H9 (cell line): ENCODE results near the gene TXNDC11. TPM values are rescaled to one million over a fixed set of nuclear protein-coding genes. Genes with fewer than 3 reads are reported as not detected.

Source experiments
- DNase-seq: peaks from one replicate; pipeline ENCODE4 v3.0.0-alpha.2; 2017
- H2AFZ ChIP-seq: one replicate; pipeline ENCODE4 v1.6.1; 2013; ENCODE audit warnings: mild to moderate bottlenecking, low read length, control low read depth, moderate library complexity
- H2AK5ac ChIP-seq: 2 replicates; pipeline ENCODE4 v1.6.1; 2013; ENCODE audit warnings: low read length, control low read depth, mixed read lengths; ENCODE audit not compliant: insufficient read length
- H2BK120ac ChIP-seq: one replicate; pipeline ENCODE4 v1.6.1; 2013; ENCODE audit warnings: low read depth, mild to moderate bottlenecking, low read length, control low read depth, inconsistent platforms; ENCODE audit not compliant: poor library complexity, severe bottlenecking
- H2BK12ac ChIP-seq: 2 replicates; pipeline ENCODE4 v1.6.1; 2013; ENCODE audit warnings: low read length, control low read depth, mixed read lengths, low read depth; ENCODE audit not compliant: insufficient read length
- H2BK15ac ChIP-seq: 2 replicates; pipeline ENCODE4 v1.6.1; 2013; ENCODE audit warnings: low read depth, low read length, control low read depth
- H2BK20ac ChIP-seq: one replicate; pipeline ENCODE4 v1.6.1; 2013; ENCODE audit warnings: low read depth, mild to moderate bottlenecking, low read length, control low read depth, inconsistent platforms; ENCODE audit not compliant: poor library complexity, severe bottlenecking
- H2BK5ac ChIP-seq: 2 replicates; pipeline ENCODE4 v1.6.1; 2013; ENCODE audit warnings: low read length, control low read depth, mixed read lengths; ENCODE audit not compliant: insufficient read length
- H3K14ac ChIP-seq: 2 replicates; pipeline ENCODE4 v1.6.1; 2013; ENCODE audit warnings: low read length, control low read depth; ENCODE audit not compliant: insufficient read depth
- H3K18ac ChIP-seq: 2 replicates; pipeline ENCODE4 v1.6.1; 2013; ENCODE audit warnings: low read depth, mild to moderate bottlenecking, mixed read lengths, low read length, control low read depth; ENCODE audit not compliant: insufficient read length
- H3K23ac ChIP-seq: 2 replicates; pipeline ENCODE4 v1.6.1; 2013; ENCODE audit warnings: low read length, control low read depth, mixed read lengths, low read depth; ENCODE audit not compliant: insufficient read length
- H3K23me2 ChIP-seq: 2 replicates; pipeline ENCODE4 v1.6.1; 2013; ENCODE audit warnings: low read depth, mild to moderate bottlenecking, mixed read lengths, low read length, control low read depth; ENCODE audit not compliant: insufficient read length, poor library complexity, severe bottlenecking
- H3K27ac ChIP-seq: 2 replicates; pipeline ENCODE4 v1.5.1; 2013; ENCODE audit warnings: low read length, control low read depth, mixed read lengths, low read depth; ENCODE audit not compliant: insufficient read length
- H3K27me3 ChIP-seq: 2 replicates; pipeline ENCODE4 v1.6.1; 2013; ENCODE audit warnings: low read length, control low read depth, inconsistent platforms; ENCODE audit not compliant: insufficient read depth
- H3K4ac ChIP-seq: 2 replicates; pipeline ENCODE4 v1.6.1; 2013; ENCODE audit warnings: low read depth, mild to moderate bottlenecking, control low read depth, inconsistent platforms, low read length, moderate library complexity
- H3K4me1 ChIP-seq: 2 replicates; pipeline ENCODE4 v1.6.1; 2013; ENCODE audit warnings: low read length, control low read depth, inconsistent platforms; ENCODE audit not compliant: insufficient read depth
- H3K4me2 ChIP-seq: 2 replicates; pipeline ENCODE4 v1.6.1; 2013; ENCODE audit warnings: low read length, control low read depth, mixed read lengths; ENCODE audit not compliant: insufficient read length, insufficient read depth
- H3K56ac ChIP-seq: 2 replicates; pipeline ENCODE4 v1.6.1; 2013; ENCODE audit warnings: low read depth, mild to moderate bottlenecking, mixed read lengths, low read length, control low read depth; ENCODE audit not compliant: insufficient read length
- H3K79me1 ChIP-seq: 2 replicates; pipeline ENCODE4 v1.6.1; 2013; ENCODE audit warnings: low read depth, mild to moderate bottlenecking, moderate library complexity, low read length, control low read depth, inconsistent platforms; ENCODE audit not compliant: insufficient read depth, poor library complexity, severe bottlenecking
- H3K79me2 ChIP-seq: 2 replicates; pipeline ENCODE4 v1.6.1; 2013; ENCODE audit warnings: low read length, control low read depth, inconsistent platforms; ENCODE audit not compliant: insufficient read depth
- H3K9ac ChIP-seq: 2 replicates; pipeline ENCODE4 v1.6.1; 2013; ENCODE audit warnings: low read length, control low read depth, mixed read lengths; ENCODE audit not compliant: insufficient read length; ENCODE audit errors: extremely low read depth
- H3K9me3 ChIP-seq: one replicate; pipeline ENCODE4 v1.6.1; 2013; ENCODE audit warnings: low read depth, low read length, inconsistent platforms; ENCODE audit not compliant: control insufficient read depth
- H3T11ph ChIP-seq: one replicate; pipeline ENCODE4 v1.6.1; 2013; ENCODE audit warnings: mild to moderate bottlenecking, low read length, control low read depth, inconsistent platforms
- H4K20me1 ChIP-seq: one replicate; pipeline ENCODE4 v1.6.1; 2013; ENCODE audit not compliant: control insufficient read depth, insufficient read length, insufficient read depth
- H4K5ac ChIP-seq: 2 replicates; pipeline ENCODE4 v1.6.1; 2013; ENCODE audit warnings: low read depth, mild to moderate bottlenecking, mixed read lengths, low read length, control low read depth; ENCODE audit not compliant: insufficient read length
- H4K8ac ChIP-seq: replicated peaks from 2 replicates; pipeline ENCODE4 v1.6.1; 2013; ENCODE audit warnings: low read length, control low read depth, mixed read lengths, low read depth; ENCODE audit not compliant: insufficient read length
- H4K91ac ChIP-seq: 2 replicates; pipeline ENCODE4 v1.6.1; 2013; ENCODE audit warnings: low read depth, mild to moderate bottlenecking, moderate library complexity, mixed read lengths, low read length, control low read depth; ENCODE audit not compliant: insufficient read length
- H3K27ac Mint-ChIP-seq, 3 experiments: 2 replicates in 2 of 3; 3 replicates in 1 of 3; pipeline ENCODE4 v1.8.0; 2020 to 2021; ENCODE audit warnings: mixed read lengths in 3 of 3, mild to moderate bottlenecking in 1 of 3, moderate library complexity in 1 of 3
- H3K27me3 Mint-ChIP-seq: 2 replicates; pipeline ENCODE4 v1.8.0; 2021; ENCODE audit warnings: low read depth, mild to moderate bottlenecking, moderate library complexity, mixed read lengths
- H3K36me3 Mint-ChIP-seq, 3 experiments: 2 replicates in 2 of 3; 3 replicates in 1 of 3; pipeline ENCODE4 v1.8.0; 2020 to 2021; ENCODE audit warnings: low read depth in 3 of 3, mixed read lengths in 3 of 3; ENCODE audit not compliant: insufficient read depth in 1 of 3
- H3K4me1 Mint-ChIP-seq, 2 experiments: 2 replicates each; pipeline ENCODE4 v1.8.0; 2020; ENCODE audit warnings: mixed read lengths in 2 of 2
- H3K4me3 Mint-ChIP-seq, 2 experiments: 2 replicates in 1 of 2; 3 replicates in 1 of 2; pipeline ENCODE4 v1.8.0; 2020 to 2021; ENCODE audit warnings: mild to moderate bottlenecking in 2 of 2, mixed read lengths in 2 of 2, moderate library complexity in 1 of 2
- H3K9me3 Mint-ChIP-seq, 2 experiments: 2 replicates in 1 of 2; 3 replicates in 1 of 2; pipeline ENCODE4 v1.8.0; 2020; ENCODE audit warnings: mild to moderate bottlenecking in 2 of 2, mixed read lengths in 2 of 2, moderate library complexity in 1 of 2
- CTCF ChIP-seq: fragments of 200-600 bp; sonication (generic); conservative IDR thresholded peaks from 3 replicates; pipeline ENCODE4 v1.8.0; 2021; ENCODE audit warnings: antibody characterized with exemption, mild to moderate bottlenecking
- WGBS: extraction: QIAGEN DNeasy Blood & Tissue Kit; methylation state at CpG from one replicate; pipeline ENCODE4 v1.1.7; 2013; ENCODE audit warnings: missing lambda C conversion rate, low lambda C conversion rate, mixed read lengths; ENCODE audit not compliant: insufficient read length; ENCODE audit errors: extremely low coverage; 5-methylcytosine and 5-hydroxymethylcytosine counted together
- total RNA-seq: library from RNA; stranded (reverse); gene quantifications from 2 replicates; pipeline ENCODE4 v1.2.1, GENCODE V29; 2021

The TXNDC11 gene
- total RNA-seq, 1 experiment from 2014 or later, result 12.2 TPM

DNA sequence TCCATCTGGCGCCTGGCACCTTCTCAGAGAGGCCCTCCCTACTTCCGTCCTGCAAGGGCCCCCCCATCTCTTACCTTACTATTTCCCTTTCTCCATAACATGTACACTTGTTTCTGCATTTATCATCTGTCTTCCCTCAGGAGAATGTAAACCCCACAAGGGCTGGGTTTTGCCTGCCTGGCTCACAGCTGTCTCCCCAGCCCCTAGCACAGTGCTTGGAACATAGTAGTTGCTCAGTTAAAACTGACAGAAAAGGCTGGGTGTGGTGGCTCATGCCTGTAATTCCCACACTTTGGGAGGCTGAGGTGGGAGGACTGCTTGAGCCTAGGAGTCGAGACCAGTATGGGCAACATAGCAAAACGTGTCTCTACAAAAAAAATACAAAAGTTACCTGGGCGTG lies 80.1 kb downstream of the TXNDC11 start:
- Histone ChIP-seq H4K91ac (no peak overlapping the region), H2BK5ac (no peak overlapping the region), H3T11ph (no peak overlapping the region), H3K9ac (no peak overlapping the region), H3K14ac (no peak overlapping the region), H4K5ac (no peak overlapping the region), H3K9me3 (no peaks in the 10 kb centered on the region), H3K4me2 (no peak overlapping the region), H2BK20ac (no peak overlapping the region), H3K56ac (no peak overlapping the region), H3K79me1 (no peaks in the 10 kb centered on the region), H3K4ac (no peak overlapping the region), H3K18ac (no peak overlapping the region), H4K8ac (no peak overlapping the region), H3K27me3 (no peaks in the 10 kb centered on the region), H3K23ac (no peak overlapping the region), H2BK120ac (no peak overlapping the region), H2BK15ac (no peak overlapping the region), H2AFZ (no peak overlapping the region), H4K20me1 (no peaks in the 10 kb centered on the region), H3K79me2 (no peaks in the 10 kb centered on the region), H3K23me2 (no peaks in the 10 kb centered on the region), H3K4me1 (peaks cover 8% of the 10 kb centered on the region; the same call in 1 of the 2 replicates), H3K27ac (no peak overlapping the region), H2BK12ac (no peak overlapping the region), H2AK5ac (no peak overlapping the region)
- Mint-ChIP-seq H3K9me3 (no peaks in the 10 kb centered on the region), H3K4me3 (no peak overlapping the region), H3K4me1 (peaks cover 24 to 34% of the 10 kb centered on the region in 2 experiments), H3K36me3 (no peaks in the 10 kb centered on the region), H3K27ac (0 out of 7 replicates have a peak overlapping the region, but pooled peaks of 1 of the 3 experiments have one; percentile 9), H3K27me3 (peaks cover 3% of the 10 kb centered on the region)
- no CpG with 5 or more reads among the region's 5 CpGs for whole genome bisulfite sequencing
- no peak for DNase-seq
- TF ChIP-seq CTCF, result no peak
